Measurements from ENCODE around the gene RNF167.
A peak's percentile ranks its signal among the peaks of the same experiment; 100 is the strongest.

The RNF167 gene

DNA sequence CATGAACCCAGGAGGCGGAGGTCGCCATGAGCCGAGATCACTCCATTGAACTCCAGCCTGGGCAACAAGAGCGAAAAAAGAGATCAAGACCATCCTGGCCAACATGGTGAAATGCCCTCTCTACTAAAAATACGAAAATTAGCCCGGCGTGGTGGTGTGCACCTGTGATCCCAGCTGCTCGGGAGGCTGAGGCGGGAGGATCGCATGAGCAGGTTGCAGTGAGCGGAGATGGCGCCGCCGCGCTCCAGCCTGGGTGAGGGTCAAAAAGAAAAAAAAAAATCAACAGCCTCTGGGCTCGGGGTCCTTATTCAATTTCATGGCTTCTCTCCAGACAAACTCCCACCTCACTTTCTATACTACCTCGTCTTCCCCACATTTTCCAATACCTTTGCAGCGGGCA lies 11.2 kb upstream of the RNF167 start:
- Histone ChIP-seq H3K36me3 (ENCODE audit: control insufficient read depth, insufficient read depth, low read length) (peaks cover 6% of the 10 kb centered on the region), H3K9me3 (ENCODE audit: control insufficient read depth, low read length) (no peaks in the 10 kb centered on the region), H3K27ac (ENCODE audit: low read depth, low read length, severe bottlenecking) (no peak overlapping the region), H3K4me1 (ENCODE audit: control insufficient read depth, insufficient read depth, low read length, poor library complexity, severe bottlenecking) (no peaks in the 10 kb centered on the region), H3K4me3 (ENCODE audit: extremely low read depth, insufficient read depth, low read length, poor library complexity, severe bottlenecking) (no peak overlapping the region)
- 92 to 98% methylated on average over 14 to 15 of the region's 18 CpGs for WGBS, 2 experiments (ENCODE audit: insufficient coverage in 2 of 2)

DNA sequence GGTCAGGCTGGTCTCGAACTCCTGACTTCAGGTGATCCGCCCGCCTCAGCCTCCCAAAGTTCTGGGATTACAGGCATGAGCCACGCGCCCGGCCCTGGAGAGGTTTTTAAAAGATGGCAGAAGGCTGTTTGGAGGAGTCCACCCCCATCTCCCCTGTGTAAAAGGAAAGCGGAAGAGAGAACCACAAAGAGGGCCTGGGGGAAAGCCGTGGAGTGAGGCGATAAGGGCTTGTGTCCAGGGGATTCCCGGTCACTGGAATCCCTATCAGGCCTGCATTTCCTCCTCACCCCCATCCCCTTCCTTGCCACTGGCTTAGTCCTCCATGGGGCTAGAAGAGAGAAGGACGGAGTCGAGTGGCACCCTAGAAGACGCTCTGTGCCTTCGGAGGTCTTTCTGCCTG lies 8.1 kb upstream of the RNF167 start, which contains the start of gene GP1BA:
TSS of gene GP1BA (plus strand) at position 315 of the 400 bp plus-strand sequence. CDS start 328 bp downstream, outside the sequence.
- Histone ChIP-seq H3K9me3 (ENCODE audit: control insufficient read depth, low read length) (no peaks in the 10 kb centered on the region), H3K27ac (ENCODE audit: low read depth, low read length, severe bottlenecking) (no peak within 1 kb of the TSS), H3K36me3 (ENCODE audit: control insufficient read depth, insufficient read depth, low read length) (peaks cover 25% of the 10 kb centered on the region), H3K4me1 (ENCODE audit: control insufficient read depth, insufficient read depth, low read length, poor library complexity, severe bottlenecking) (no peaks in the 10 kb centered on the region), H3K4me3 (ENCODE audit: extremely low read depth, insufficient read depth, low read length, poor library complexity, severe bottlenecking) (no peak within 1 kb of the TSS)
- 97 to 98% methylated on average over 6 to 9 of the region's 14 CpGs for WGBS, 2 experiments (ENCODE audit: insufficient coverage in 2 of 2)

DNA sequence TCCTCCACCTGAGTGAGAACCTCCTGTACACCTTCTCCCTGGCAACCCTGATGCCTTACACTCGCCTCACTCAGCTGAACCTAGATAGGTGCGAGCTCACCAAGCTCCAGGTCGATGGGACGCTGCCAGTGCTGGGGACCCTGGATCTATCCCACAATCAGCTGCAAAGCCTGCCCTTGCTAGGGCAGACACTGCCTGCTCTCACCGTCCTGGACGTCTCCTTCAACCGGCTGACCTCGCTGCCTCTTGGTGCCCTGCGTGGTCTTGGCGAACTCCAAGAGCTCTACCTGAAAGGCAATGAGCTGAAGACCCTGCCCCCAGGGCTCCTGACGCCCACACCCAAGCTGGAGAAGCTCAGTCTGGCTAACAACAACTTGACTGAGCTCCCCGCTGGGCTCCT lies 7.3 kb upstream of the RNF167 start:
- H3K27ac ChIP-seq (ENCODE audit: low read depth, low read length, severe bottlenecking) = no peak overlapping the region
- no peaks in the 10 kb centered on the region for H3K4me1 ChIP-seq (ENCODE audit: control insufficient read depth, insufficient read depth, low read length, poor library complexity, severe bottlenecking)
- H3K4me3 ChIP-seq (ENCODE audit: extremely low read depth, insufficient read depth, low read length, poor library complexity, severe bottlenecking) = no peak overlapping the region
- H3K9me3 ChIP-seq (ENCODE audit: control insufficient read depth, low read length) = no peaks in the 10 kb centered on the region
- WGBS, 2 experiments (ENCODE audit: insufficient coverage in 2 of 2) = 91 to 94% methylated on average over 12 of the region's 12 CpGs
- peaks cover 33% of the 10 kb centered on the region for H3K36me3 ChIP-seq (ENCODE audit: control insufficient read depth, insufficient read depth, low read length)

DNA sequence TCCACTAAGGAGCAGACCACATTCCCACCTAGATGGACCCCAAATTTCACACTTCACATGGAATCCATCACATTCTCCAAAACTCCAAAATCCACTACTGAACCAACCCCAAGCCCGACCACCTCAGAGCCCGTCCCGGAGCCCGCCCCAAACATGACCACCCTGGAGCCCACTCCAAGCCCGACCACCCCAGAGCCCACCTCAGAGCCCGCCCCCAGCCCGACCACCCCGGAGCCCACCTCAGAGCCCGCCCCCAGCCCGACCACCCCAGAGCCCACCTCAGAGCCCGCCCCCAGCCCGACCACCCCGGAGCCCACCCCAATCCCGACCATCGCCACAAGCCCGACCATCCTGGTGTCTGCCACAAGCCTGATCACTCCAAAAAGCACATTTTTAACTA lies 6.4 kb upstream of the RNF167 start:
- 96 to 100% methylated on average over 3 to 7 of the region's 16 CpGs for WGBS, 2 experiments (ENCODE audit: insufficient coverage in 2 of 2)
- Histone ChIP-seq H3K27ac (ENCODE audit: low read depth, low read length, severe bottlenecking) (no peak overlapping the region), H3K4me1 (ENCODE audit: control insufficient read depth, insufficient read depth, low read length, poor library complexity, severe bottlenecking) (peaks cover 1% of the 10 kb centered on the region), H3K36me3 (ENCODE audit: control insufficient read depth, insufficient read depth, low read length) (peaks cover 39% of the 10 kb centered on the region), H3K4me3 (ENCODE audit: extremely low read depth, insufficient read depth, low read length, poor library complexity, severe bottlenecking) (no peak overlapping the region), H3K9me3 (ENCODE audit: control insufficient read depth, low read length) (no peaks in the 10 kb centered on the region)

DNA sequence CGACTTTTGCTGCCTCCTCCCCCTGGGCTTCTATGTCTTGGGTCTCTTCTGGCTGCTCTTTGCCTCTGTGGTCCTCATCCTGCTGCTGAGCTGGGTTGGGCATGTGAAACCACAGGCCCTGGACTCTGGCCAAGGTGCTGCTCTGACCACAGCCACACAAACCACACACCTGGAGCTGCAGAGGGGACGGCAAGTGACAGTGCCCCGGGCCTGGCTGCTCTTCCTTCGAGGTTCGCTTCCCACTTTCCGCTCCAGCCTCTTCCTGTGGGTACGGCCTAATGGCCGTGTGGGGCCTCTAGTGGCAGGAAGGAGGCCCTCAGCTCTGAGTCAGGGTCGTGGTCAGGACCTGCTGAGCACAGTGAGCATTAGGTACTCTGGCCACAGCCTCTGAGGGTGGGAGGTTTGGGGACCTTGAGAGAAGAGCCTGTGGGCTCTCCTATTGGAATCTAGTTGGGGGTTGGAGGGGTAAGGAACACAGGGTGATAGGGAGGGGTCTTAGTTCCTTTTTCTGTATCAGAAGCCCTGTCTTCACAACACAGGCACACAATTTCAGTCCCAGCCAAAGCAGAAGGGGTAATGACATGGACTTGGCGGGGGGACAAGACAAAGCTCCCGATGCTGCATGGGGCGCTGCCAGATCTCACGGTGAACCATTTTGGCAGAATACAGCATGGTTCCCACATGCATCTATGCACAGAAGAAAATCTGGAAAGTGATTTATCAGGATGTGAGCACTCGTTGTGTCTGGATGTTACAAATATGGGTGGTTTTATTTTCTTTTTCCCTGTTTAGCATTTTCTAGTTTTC lies 5.7 kb upstream of the RNF167 start:
- peak overlapping the region; percentile 37 for H3K27ac ChIP-seq (ENCODE audit: low read depth, low read length, severe bottlenecking)
- H3K4me1 ChIP-seq (ENCODE audit: control insufficient read depth, insufficient read depth, low read length, poor library complexity, severe bottlenecking) = peaks cover 5% of the 10 kb centered on the region
- no peaks in the 10 kb centered on the region for H3K9me3 ChIP-seq (ENCODE audit: control insufficient read depth, low read length)
- H3K4me3 ChIP-seq (ENCODE audit: extremely low read depth, insufficient read depth, low read length, poor library complexity, severe bottlenecking) = no peak overlapping the region
- WGBS, 2 experiments (ENCODE audit: insufficient coverage in 2 of 2) = 45 to 67% methylated on average over 10 to 12 of the region's 14 CpGs
- H3K36me3 ChIP-seq (ENCODE audit: control insufficient read depth, insufficient read depth, low read length) = peaks cover 39% of the 10 kb centered on the region

DNA sequence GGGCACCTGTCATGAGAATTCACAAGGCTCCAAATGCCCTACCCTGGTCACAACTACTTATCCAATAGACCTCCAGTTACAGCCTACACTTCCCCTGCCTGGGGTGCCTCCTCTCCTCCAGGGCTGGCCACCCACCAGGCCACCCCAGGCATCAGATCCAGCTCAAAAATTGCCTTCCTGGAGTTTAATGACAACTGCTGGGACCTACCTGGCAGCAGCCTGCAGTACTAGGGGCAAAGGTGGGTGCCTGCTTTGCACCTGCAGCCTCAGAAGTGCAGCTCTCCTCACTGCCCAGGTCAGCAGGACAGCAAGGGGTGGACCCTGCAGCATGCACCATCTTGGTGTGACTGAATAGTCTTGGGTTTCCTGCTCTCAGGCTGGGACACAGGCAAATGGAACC lies 4.4 kb upstream of the RNF167 start:
- Histone ChIP-seq H3K27ac (ENCODE audit: low read depth, low read length, severe bottlenecking) (no peak overlapping the region), H3K4me1 (ENCODE audit: control insufficient read depth, insufficient read depth, low read length, poor library complexity, severe bottlenecking) (peaks cover 5% of the 10 kb centered on the region), H3K4me3 (ENCODE audit: extremely low read depth, insufficient read depth, low read length, poor library complexity, severe bottlenecking) (no peak overlapping the region)

DNA sequence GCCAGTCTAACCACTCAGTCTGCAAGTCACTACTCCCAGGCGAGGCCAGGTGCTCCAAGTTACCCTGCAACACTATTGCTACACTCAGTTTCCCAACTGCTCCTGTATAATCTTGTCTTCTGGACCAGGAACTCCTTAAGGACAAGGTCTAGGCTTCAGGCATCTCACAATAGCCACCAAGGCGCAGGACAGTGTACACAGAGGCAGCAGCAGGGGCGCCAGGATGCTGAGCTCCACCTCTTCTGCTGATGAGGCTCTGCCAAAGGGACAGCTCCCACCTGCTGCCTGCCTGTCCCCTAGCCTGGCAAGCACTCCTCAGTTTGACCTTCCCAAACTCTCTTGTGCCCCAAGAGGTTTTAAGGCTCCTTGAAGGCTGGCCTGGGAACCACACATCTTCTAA lies 3.6 kb upstream of the RNF167 start:
- 96 to 97% methylated on average over 3 of the region's 3 CpGs for WGBS, 2 experiments (ENCODE audit: insufficient coverage in 2 of 2)
- peaks cover 9% of the 10 kb centered on the region for H3K4me1 ChIP-seq (ENCODE audit: control insufficient read depth, insufficient read depth, low read length, poor library complexity, severe bottlenecking)
- no peaks in the 10 kb centered on the region for H3K9me3 ChIP-seq (ENCODE audit: control insufficient read depth, low read length)
- no peak overlapping the region for H3K27ac ChIP-seq (ENCODE audit: low read depth, low read length, severe bottlenecking)
- no peak overlapping the region for H3K4me3 ChIP-seq (ENCODE audit: extremely low read depth, insufficient read depth, low read length, poor library complexity, severe bottlenecking)
- peaks cover 35% of the 10 kb centered on the region for H3K36me3 ChIP-seq (ENCODE audit: control insufficient read depth, insufficient read depth, low read length)

More for the DNA sequence above, 4.4 kb upstream of the RNF167 start:
- Histone ChIP-seq H3K36me3 (ENCODE audit: control insufficient read depth, insufficient read depth, low read length) (peaks cover 39% of the 10 kb centered on the region), H3K9me3 (ENCODE audit: control insufficient read depth, low read length) (no peaks in the 10 kb centered on the region)

DNA sequence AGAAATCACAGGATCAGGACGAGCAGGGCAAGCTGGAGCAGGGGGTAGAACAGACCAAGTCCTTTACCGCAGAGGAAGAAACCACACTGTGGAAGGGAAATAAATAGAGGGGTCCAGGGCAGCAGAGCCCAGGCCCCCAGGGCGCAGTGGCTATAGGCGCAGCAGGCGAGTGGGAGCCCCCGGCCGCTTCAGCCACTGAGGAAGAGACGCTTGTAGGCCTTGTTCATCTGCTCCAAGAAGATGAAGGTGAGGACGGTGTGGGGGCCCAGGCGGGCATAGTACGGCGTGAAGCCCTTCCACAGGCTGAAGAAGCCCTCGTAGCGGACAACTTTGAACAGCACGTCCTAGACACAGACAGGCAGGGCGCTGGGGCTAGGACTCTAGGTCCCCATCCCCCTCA lies 2.5 kb upstream of the RNF167 start:
- Histone ChIP-seq H3K9me3 (ENCODE audit: control insufficient read depth, low read length) (no peaks in the 10 kb centered on the region), H3K4me1 (ENCODE audit: control insufficient read depth, insufficient read depth, low read length, poor library complexity, severe bottlenecking) (peaks cover 19% of the 10 kb centered on the region), H3K36me3 (ENCODE audit: control insufficient read depth, insufficient read depth, low read length) (peaks cover 43% of the 10 kb centered on the region), H3K4me3 (ENCODE audit: extremely low read depth, insufficient read depth, low read length, poor library complexity, severe bottlenecking) (no peak overlapping the region), H3K27ac (ENCODE audit: low read depth, low read length, severe bottlenecking) (no peak overlapping the region)
- WGBS, 2 experiments (ENCODE audit: insufficient coverage in 2 of 2) = 93 to 99% methylated on average over 15 to 16 of the region's 16 CpGs

DNA sequence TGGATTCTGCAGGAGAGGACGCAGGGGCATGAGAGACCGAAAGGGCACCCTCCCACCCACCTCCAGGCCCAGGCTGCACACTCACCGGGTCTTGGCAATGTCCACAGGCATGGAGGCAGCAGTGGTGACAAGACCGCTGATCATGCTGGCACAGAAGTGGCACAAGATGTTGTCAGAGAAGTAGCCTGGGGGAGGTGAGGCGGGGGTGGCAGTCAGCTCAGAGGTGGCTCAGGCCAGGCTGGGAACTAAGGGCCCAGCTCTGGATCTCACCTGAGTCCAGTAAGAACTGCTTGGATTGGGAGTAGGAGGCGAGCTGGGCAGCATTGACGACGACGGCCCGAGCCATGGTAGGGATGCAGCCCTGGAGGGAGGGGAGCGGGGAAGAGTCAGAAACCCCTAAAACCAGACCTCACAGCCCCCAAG lies 2.0 kb upstream of the RNF167 start:
- Histone ChIP-seq H3K4me3 (ENCODE audit: extremely low read depth, insufficient read depth, low read length, poor library complexity, severe bottlenecking) (no peak overlapping the region), H3K36me3 (ENCODE audit: control insufficient read depth, insufficient read depth, low read length) (peaks cover 48% of the 10 kb centered on the region), H3K27ac (ENCODE audit: low read depth, low read length, severe bottlenecking) (no peak overlapping the region), H3K4me1 (ENCODE audit: control insufficient read depth, insufficient read depth, low read length, poor library complexity, severe bottlenecking) (peaks cover 24% of the 10 kb centered on the region), H3K9me3 (ENCODE audit: control insufficient read depth, low read length) (no peaks in the 10 kb centered on the region)
- 95 to 96% methylated on average over 5 of the region's 11 CpGs for WGBS, 2 experiments (ENCODE audit: insufficient coverage in 2 of 2)

DNA sequence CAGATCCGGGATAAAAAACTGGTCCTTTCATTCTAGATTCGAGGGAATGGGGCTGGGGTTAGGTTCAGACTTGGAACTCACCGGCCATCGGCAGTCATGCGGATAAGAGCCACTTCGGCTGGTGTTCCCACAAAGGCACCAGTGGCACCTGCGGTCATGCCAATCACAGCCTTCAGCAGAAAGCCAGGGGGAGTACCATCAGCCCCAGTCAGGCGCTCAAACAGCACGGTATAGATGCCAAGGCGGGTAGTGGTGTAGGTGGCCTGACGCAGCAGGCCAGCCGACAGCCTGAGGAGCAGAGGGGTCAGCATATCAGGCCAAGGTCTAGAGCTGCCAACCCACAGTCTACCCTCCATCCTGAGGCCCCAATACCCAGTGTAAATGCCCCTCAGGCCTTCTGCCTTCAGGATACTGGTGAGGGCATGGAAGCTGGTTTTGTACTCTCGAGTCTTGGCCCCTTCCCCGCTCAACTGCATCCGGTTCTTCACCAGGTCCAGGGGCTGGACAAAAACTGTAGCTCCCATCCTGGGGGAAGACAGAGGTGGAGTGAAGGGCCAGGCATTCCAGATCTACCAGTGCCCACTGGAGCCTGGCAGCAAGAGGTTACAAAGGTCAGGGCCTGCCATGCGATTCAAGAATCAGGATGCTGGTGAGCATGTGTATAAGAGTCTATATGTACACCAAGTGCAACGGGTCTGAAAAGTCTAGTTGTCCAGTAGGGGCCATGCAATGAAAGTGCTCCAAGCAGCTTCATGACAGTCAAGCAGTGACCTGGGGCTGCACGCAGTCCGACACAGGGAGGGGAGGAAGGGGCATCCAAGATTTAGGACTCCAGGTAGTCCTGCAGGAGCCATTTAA lies 1.2 kb upstream of the RNF167 start:
- Histone ChIP-seq H3K4me1 (ENCODE audit: control insufficient read depth, insufficient read depth, low read length, poor library complexity, severe bottlenecking) (peaks cover 29% of the 10 kb centered on the region), H3K27ac (ENCODE audit: low read depth, low read length, severe bottlenecking) (peak overlapping the region; percentile 93), H3K9me3 (ENCODE audit: control insufficient read depth, low read length) (no peaks in the 10 kb centered on the region), H3K4me3 (ENCODE audit: extremely low read depth, insufficient read depth, low read length, poor library complexity, severe bottlenecking) (peak overlapping the region; percentile 81), H3K36me3 (ENCODE audit: control insufficient read depth, insufficient read depth, low read length) (peaks cover 57% of the 10 kb centered on the region)
- WGBS, 2 experiments (ENCODE audit: insufficient coverage in 2 of 2) = 67 to 76% methylated on average over 19 of the region's 19 CpGs

DNA sequence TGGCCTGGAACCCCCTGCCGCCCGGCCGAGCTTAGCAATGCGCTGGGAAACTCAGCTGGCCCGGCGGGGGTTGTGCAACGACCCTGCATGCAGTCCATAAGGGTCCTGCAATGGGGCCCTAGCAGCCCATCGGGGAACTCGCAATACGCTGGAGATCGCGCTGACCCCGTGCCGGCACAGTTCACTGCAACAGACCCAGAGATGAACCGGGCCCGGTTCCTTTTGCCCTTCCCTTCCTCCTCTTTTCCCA lies 597 bp upstream of the RNF167 start:
- H3K4me3 ChIP-seq (ENCODE audit: extremely low read depth, insufficient read depth, low read length, poor library complexity, severe bottlenecking) = peak overlapping the region; percentile 81
- peaks cover 62% of the 10 kb centered on the region for H3K36me3 ChIP-seq (ENCODE audit: control insufficient read depth, insufficient read depth, low read length)
- WGBS, 2 experiments (ENCODE audit: insufficient coverage in 2 of 2) = 0 to 1% methylated on average over 16 of the region's 16 CpGs
- peaks cover 35% of the 10 kb centered on the region for H3K4me1 ChIP-seq (ENCODE audit: control insufficient read depth, insufficient read depth, low read length, poor library complexity, severe bottlenecking)
- no peaks in the 10 kb centered on the region for H3K9me3 ChIP-seq (ENCODE audit: control insufficient read depth, low read length)
- H3K27ac ChIP-seq (ENCODE audit: low read depth, low read length, severe bottlenecking) = peak overlapping the region; percentile 93
